NCI-H2029 treated with DMSO at 0.1 percent for 48 hours (cell line): ENCODE data around the gene RTN3.
"Not testable (repeated sequence)": the region's sequence is repeated elsewhere in the genome, so short reads cannot be mapped to it uniquely, and the experiment has no call there.

Experiments used
- DNase-seq: peaks from one replicate; lab custom pipeline; 2025; lab: John Stamatoyannopoulos, UW

The RTN3 gene

DNA sequence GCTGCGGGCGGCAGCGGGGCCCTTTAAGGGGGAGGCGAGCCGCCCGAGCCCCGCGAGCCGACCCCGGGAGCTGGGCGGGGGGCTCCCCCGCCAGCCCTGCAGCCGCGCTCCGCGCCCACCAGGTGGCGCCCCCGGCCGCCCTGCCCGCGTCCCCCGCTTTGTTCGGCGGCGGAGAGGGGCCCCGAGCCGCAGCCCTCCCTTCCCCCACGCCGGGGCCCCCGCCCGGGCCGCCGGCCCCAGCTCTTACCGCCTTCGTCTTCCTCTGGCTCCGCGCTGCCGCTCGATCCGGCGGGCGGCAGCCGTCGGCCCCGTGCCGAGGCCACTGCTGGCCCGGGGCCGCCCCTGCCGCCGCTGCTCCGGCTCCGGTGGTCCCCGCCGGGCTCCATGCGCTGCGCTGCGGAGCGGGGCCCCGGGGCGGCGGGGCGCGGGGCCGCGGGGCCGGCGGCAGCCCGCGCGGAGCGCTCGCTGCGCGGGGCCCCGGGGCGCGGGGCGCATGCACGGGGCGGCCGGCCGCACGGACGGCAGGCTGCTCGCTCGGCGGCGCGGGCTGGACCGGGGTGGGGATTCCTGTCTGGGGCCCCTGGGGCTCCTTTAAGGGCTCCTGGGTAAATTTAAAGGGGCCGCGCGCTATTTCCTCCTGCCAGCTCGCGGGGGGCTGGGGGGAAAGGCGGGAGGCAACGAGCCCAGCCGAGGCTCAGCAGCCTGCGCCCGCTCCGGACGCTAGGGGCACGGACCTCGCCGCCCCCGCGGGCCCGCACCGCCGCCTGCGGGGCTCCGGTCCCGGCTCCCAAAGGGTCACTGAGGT is 87.1 kb downstream of the RTN3 start, which contains the start of gene ZFTA:
Gene ZFTA (minus strand): TSS at position 539 of the 805 bp plus-strand sequence. CDS start 153 bp downstream, at position 386.
- no peak for DNase-seq

DNA sequence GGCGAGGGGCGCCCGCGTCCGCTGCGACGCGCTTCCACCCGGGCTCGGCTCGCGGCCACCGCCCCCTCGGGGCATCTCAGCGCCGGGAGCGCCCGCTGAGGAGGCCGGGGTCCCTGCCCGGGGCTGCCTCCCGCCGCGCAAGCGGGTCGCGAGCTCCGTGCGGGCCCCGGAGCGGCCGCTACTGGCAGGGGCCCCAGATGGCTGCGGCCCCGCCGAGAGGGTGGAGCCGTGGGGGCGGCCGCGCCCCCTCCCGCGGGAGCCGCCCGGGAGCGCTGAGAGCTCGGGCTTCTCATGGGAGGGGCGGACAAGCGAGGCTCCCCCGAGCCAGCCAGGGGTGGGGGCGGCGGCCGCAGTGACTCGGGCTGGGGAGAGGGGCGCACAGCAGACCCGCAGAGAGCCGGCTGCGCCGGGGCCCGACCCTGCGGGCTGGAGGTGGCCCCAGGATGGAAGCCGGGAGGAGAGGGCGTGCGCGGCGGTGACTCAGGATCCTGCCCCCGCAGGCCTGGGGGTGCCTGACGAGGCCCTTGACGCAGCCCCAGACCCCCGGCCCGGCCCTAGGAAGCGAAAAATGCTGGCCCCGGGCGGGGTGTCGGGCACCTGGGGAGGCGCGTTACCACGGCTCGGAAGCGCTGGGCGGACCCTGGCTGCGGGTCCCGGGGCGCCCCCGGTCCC is 87.9 kb downstream of the RTN3 start:
- DNase-seq: no peak

GRCh38 chr11:63769714-63770455 is 88.6 kb downstream of the RTN3 start:
- no peak for DNase-seq

DNA sequence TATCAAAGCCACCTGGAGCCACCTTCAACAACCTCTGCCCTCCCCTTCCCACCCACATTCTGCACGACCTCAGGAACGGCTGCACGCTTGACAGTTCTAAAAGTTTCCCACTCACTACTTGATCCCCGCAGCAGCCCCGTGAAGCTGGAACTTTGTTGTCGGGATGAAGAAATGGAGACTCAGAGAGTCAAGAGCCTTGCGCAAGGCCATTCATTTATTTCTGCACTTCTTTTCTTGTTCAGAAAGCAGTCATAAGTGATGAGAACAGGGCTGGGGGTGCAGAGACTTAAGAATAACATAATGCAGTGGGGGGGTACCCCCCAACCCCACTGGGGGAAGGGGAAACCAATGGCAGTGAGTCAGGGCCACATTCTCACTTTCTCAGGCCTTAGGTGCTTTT is 89.5 kb downstream of the RTN3 start:
- DNase-seq: no peak

DNA sequence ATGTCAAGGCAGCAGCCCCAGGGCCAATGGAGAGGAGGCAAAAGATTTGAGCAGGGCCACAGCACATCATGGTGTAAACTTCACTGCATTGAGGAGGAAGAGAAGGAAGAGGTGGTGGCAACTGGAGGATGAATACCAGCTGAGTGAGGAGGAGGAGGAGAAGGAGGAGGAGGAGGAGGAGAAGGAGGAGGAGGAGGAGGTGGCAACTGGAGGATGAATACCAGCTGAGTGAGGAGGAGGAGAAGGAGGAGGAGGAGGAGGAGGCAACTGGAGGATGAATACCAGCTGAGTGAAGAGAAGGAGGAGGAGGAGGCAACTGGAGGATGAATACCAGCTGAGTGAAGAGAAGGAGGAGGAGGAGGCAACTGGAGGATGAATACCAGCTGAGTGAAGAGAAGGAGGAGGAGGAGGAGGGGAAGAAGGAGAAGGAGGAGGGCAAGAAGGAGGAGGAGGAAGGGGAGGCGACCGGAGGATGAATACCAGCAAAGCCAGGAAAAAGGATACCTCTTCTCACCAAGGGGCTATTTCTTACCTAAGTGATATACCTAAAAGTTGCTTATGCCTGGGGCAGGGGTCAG is 90.5 kb downstream of the RTN3 start:
- not testable (repeated sequence) for DNase-seq

- DNase-seq: no peak
These were observed 93.9 kb downstream of the RTN3 start for GRCh38 chr11:63775191-63775590.

GRCh38 chr11:63779039-63779438 is 97.7 kb downstream of the RTN3 start:
- DNase-seq: no peak

DNA sequence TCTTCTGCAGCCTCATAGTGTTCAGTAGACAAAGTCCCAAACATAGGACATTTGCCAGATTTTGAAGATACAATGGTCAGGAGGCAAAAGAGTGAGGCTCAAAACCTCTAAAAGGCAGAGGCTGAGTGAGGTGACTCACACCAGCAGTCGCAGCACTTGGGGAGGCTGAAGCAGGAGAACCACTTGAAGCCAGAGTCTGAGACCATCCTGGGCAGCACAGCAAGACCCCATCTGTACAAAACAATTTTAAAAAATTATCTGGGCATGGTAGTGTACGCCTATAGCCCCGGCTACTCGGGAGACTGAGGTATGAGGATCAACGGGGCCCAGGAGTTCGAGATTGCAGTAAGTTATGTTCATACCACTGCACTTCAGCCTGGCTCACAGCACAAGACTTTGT is 101.4 kb downstream of the RTN3 start:
- no peak for DNase-seq

GRCh38 chr11:63783925-63784592 is 102.8 kb downstream of the RTN3 start:
- no peak for DNase-seq

- no peak for DNase-seq
These were observed 104.5 kb downstream of the RTN3 start for GRCh38 chr11:63785823-63786222.

DNA sequence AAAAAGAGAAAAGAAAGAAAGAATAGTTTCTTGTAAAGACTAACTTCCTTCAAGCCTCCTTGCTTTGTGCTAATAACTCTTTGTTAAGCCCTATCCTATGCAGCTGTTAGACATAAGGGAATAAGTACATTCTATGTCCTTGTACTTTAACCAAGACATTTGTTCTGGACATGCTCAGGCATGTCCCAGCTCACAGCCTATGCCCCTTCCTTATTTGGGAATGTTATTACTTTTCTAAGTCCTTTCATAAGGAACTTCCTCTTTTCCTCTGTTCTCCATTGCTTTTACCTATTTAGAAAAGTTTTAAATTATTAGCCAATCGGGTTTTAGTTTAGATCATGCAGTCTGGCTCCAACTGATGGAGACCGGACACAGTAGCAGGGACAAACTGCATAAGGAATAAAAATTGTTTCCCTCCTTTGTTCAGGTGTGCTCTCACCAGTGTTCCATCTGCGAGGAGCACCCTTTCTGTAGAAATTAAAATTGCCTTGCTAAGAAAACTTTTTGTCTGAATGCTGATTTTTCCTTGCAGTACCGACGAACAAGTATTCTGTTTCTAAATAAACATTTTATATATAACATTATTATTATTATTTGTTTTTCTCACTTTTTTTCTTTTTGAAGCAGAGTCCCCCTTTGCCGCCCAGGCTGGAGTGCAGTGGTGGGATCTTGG is 110.3 kb downstream of the RTN3 start:
- no peak for DNase-seq

DNA sequence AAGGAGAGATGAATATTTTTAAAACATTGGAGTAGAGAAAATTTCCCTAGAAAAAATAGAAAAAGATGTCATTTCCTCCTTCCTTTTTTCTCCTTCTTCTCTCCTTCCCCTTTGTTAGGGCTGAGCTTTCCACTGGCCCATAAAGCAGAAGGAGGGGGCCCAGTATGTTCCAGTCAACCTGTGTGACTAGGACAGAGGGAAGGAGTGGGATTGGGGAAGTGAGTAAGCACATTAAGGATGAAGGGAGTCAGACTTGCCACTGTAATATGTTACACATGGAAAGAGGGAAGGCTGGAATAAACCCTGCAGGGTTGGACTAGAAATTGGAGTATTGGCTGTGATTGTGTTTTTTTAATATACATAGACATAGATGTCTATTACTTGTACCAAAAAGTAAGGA is 111.9 kb downstream of the RTN3 start:
- no peak for DNase-seq

- no peak for DNase-seq
These were observed 113.8 kb downstream of the RTN3 start for GRCh38 chr11:63795066-63795465.

- DNase-seq: no peak
These were observed 119.6 kb downstream of the RTN3 start for GRCh38 chr11:63800921-63801320.

DNA sequence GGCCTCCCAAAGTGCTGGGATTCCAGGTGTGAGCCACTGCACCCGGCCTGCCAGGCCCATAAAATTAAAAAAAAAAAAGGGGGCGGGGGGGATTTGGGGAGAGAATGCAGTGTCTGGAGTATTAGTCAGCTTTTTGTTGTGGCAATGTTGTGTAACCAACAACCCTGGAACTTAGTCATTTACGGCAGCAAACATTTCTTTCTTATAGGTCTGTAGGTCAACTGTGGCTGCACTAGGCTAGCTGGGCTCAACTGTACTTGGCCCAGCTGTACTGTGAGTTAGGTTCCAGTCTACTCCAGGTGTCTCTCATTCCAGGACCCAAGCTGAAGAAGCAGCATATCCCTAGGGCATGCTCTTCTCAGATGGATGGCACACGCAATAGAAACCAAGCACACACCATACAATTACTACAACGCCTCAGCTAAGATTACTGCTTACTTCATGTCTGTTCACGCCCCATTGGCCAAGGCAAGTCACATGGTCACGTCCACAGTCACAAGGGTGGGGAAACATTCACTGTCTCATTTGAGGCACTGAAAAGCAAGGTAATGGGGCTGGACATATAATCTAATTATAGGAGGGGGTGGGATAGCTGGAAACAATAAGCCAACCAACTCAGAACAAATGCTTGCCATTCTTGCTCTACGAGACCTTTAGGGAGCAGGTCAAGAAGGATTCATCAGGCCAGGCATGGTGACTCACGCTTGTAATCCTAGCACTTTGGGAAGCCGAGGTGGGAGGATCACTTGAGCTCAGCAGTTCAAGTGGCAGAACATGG is 121.5 kb downstream of the RTN3 start:
- no peak for DNase-seq

GRCh38 chr11:63804259-63804658 is 123.0 kb downstream of the RTN3 start:
- DNase-seq: no peak

- no peak for DNase-seq
These were observed 124.6 kb downstream of the RTN3 start for GRCh38 chr11:63805844-63806415.
